Activated effector memory CD4-positive, alpha-beta T cell treated with anti-CD3 and anti-CD28 coated beads, Interleukin-2, amount 50 U/mL, for 16 hours (primary cell): ENCODE results near the gene PTPMT1.

ENCODE experiments used
- DNase-seq: peaks from one replicate; pipeline ENCODE4 v3.0.0-alpha.2; 2020

Gene PTPMT1

GRCh38 chr11:47616726-47617416, 51.5 kb downstream of the PTPMT1 start:
- DNase-seq: no peak

DNA sequence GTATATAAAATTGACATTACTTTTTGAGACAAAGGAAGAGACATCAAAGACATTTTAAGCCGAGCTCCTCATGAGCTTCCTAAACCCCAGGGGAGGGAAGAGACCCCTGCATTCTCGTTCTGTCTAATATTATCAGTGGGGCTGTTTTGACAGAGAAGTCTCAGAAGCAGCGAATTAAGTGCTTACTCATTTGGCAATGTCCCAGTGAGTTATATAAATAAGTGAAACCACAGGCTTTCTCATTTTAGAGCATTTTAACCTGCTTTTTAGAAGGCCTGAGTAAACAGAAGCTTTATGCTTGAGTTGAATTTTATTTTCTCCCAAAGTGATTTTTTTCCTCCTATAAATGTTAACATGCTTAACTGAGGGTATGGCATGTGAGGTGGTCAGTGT, 52.0 kb downstream of the PTPMT1 start:
- no peak for DNase-seq

GRCh38 chr11:47620836-47621378, 55.5 kb downstream of the PTPMT1 start:
- no peak for DNase-seq
